Measurements from ENCODE around the gene CHAF1B.

CHAF1B gene

DNA sequence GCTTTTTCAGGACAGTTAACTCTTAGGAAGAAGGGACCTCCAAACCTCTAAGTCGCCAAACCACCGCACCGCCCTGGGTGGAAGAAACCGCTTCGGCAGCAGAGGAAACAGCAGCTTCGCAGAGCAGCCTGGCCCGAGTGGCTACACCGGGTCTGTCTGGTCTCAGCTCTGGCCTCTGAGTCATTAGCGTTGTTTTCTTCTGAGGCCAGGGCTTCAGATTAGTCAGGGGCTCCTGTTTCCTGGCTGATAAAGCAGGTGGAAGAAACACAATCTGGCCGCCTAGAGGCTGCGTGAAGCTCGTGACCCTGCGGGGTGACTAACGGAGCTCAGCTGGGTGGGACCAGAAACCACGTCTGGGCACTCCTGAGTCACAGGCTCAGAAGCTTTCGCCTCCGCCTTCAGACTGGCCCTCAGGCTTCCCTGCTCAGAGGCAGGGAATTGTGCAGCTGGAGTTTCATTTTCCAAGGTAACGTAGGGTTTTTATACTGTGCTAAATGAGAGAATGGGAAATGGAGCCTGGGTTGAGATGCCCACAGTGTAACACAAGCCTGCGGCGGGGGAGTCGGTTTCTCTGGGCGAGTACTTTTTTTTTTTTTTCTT is 44.9 kb downstream of the CHAF1B start:
- Histone ChIP-seq H3K4me3 (ENCODE audit: low read depth, low read length) (no peak overlapping the region; the same call in 1 of the 2 replicates), H3K4me1 (ENCODE audit: control insufficient read depth, insufficient read depth, low read length) (peaks cover 8% of the 10 kb centered on the region; the same call in 1 of the 2 replicates), H3K27ac (ENCODE audit: extremely low read depth, low read depth, low read length) (peak overlapping the region; percentile 54), H3K36me3 (ENCODE audit: control insufficient read depth in 2 of 2, insufficient read depth in 1 of 2, low read length in 2 of 2) (no peaks in the 10 kb centered on the region), H3K9me3 (ENCODE audit: control insufficient read depth, insufficient read depth, low read depth, low read length) (no peaks in the 10 kb centered on the region)
- POLR2A ChIA-PET = interaction anchor here (0.6 to 2.5 kb wide), 15 partner anchors 10 to 535 kb away, joined by 3 to 8 read pairs (median 3); partner anchors contain the start of genes DOP1B and MORC3
- CTCF ChIA-PET = interaction anchor here (0.6 to 2.3 kb wide), 9 partner anchors 8 to 487 kb away, joined by 3 to 11 read pairs (median 4); partner anchors contain the start of gene CHAF1B
- TF ChIP-seq, protein P1, sequence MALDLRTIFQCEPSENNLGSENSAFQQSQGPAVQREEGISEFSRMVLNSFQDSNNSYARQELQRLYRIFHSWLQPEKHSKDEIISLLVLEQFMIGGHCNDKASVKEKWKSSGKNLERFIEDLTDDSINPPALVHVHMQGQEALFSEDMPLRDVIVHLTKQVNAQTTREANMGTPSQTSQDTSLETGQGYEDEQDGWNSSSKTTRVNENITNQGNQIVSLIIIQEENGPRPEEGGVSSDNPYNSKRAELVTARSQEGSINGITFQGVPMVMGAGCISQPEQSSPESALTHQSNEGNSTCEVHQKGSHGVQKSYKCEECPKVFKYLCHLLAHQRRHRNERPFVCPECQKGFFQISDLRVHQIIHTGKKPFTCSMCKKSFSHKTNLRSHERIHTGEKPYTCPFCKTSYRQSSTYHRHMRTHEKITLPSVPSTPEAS (tag by site-specific recombination; IDR thresholded peaks at IDR 0.05) = no peak
- TF ChIP-seq ZNF658 (tag by site-specific recombination; IDR thresholded peaks at IDR 0.05) (no peak), ZNF777 (tag by site-specific recombination; IDR thresholded peaks at IDR 0.05; ENCODE audit: borderline replicate concordance) (no peak), ZNF558 (tag by site-specific recombination; IDR thresholded peaks at IDR 0.05) (no peak), ZSCAN16 (tag by site-specific recombination; IDR thresholded peaks at IDR 0.05) (no peak), ZNF341 (tag by site-specific recombination; IDR thresholded peaks at IDR 0.05; ENCODE audit: low read depth) (no peak), ZNF292 (tag by site-specific recombination; IDR thresholded peaks at IDR 0.05; ENCODE audit: borderline replicate concordance, low read depth) (0 out of 2 replicates have a peak, but pooled peaks have one; percentile 15), ZFP69B (tag by site-specific recombination; IDR thresholded peaks at IDR 0.05) (peak; percentile 82; the same call in 1 of the 2 replicates), ZNF629 (tag by site-specific recombination; IDR thresholded peaks at IDR 0.05) (peak; percentile 87), ZNF394 (tag by site-specific recombination; IDR thresholded peaks at IDR 0.05; ENCODE audit: borderline replicate concordance) (peak; percentile 74; the same call in 1 of the 2 replicates), ZNF311 (tag by site-specific recombination; IDR thresholded peaks at IDR 0.05; ENCODE audit: borderline replicate concordance) (no peak), ZNF202 (tag by site-specific recombination; IDR thresholded peaks at IDR 0.05; ENCODE audit: borderline replicate concordance) (no peak), ZNF701 (tag by site-specific recombination; IDR thresholded peaks at IDR 0.05) (no peak), ZIC2 (tag by site-specific recombination; IDR thresholded peaks at IDR 0.05) (peak; percentile 80), ZNF791 (tag by site-specific recombination; IDR thresholded peaks at IDR 0.05) (no peak), ZNF302 (tag by site-specific recombination; IDR thresholded peaks at IDR 0.05; ENCODE audit: low read depth) (no peak), ZSCAN30 (tag by site-specific recombination; IDR thresholded peaks at IDR 0.05) (0 out of 2 replicates have a peak, but pooled peaks have one; percentile 68), ZNF610 (tag by site-specific recombination; IDR thresholded peaks at IDR 0.05; ENCODE audit: borderline replicate concordance) (no peak; the same call in 1 of the 2 replicates), ZNF155 (tag by site-specific recombination; IDR thresholded peaks at IDR 0.05) (no peak), ZNF776 (tag by site-specific recombination; IDR thresholded peaks at IDR 0.05; ENCODE audit: borderline replicate concordance) (no peak), ZNF677 (tag by site-specific recombination; IDR thresholded peaks at IDR 0.05) (no peak), KLF10 (tag by site-specific recombination; IDR thresholded peaks at IDR 0.05) (no peak; the same call in 1 of the 2 replicates), HOXC10 (CRISPR knock-in tag; IDR thresholded peaks at IDR 0.05) (no peak), ZNF426 (tag by site-specific recombination; IDR thresholded peaks at IDR 0.05) (no peak), ZNF184 (tag by site-specific recombination; IDR thresholded peaks at IDR 0.05) (peak; percentile 81), GFI1B (tag by site-specific recombination; IDR thresholded peaks at IDR 0.05) (peak; percentile 52), ZNF354C (tag by site-specific recombination; IDR thresholded peaks at IDR 0.05; ENCODE audit: borderline replicate concordance, low read depth) (no peak), MEIS1 (CRISPR knock-in tag; IDR thresholded peaks at IDR 0.05; ENCODE audit: borderline replicate concordance) (no peak)
- TF ChIP-seq, protein P2, sequence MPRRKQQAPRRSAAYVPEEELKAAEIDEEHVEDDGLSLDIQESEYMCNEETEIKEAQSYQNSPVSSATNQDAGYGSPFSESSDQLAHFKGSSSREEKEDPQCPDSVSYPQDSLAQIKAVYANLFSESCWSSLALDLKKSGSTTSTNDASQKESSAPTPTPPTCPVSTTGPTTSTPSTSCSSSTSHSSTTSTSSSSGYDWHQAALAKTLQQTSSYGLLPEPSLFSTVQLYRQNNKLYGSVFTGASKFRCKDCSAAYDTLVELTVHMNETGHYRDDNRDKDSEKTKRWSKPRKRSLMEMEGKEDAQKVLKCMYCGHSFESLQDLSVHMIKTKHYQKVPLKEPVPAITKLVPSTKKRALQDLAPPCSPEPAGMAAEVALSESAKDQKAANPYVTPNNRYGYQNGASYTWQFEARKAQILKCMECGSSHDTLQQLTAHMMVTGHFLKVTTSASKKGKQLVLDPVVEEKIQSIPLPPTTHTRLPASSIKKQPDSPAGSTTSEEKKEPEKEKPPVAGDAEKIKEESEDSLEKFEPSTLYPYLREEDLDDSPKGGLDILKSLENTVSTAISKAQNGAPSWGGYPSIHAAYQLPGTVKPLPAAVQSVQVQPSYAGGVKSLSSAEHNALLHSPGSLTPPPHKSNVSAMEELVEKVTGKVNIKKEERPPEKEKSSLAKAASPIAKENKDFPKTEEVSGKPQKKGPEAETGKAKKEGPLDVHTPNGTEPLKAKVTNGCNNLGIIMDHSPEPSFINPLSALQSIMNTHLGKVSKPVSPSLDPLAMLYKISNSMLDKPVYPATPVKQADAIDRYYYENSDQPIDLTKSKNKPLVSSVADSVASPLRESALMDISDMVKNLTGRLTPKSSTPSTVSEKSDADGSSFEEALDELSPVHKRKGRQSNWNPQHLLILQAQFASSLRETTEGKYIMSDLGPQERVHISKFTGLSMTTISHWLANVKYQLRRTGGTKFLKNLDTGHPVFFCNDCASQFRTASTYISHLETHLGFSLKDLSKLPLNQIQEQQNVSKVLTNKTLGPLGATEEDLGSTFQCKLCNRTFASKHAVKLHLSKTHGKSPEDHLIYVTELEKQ (tag by site-specific recombination; IDR thresholded peaks at IDR 0.05; ENCODE audit: borderline replicate concordance) = peak; percentile 49; the same call in 1 of the 2 replicates
- TF ChIP-seq, protein P3, sequence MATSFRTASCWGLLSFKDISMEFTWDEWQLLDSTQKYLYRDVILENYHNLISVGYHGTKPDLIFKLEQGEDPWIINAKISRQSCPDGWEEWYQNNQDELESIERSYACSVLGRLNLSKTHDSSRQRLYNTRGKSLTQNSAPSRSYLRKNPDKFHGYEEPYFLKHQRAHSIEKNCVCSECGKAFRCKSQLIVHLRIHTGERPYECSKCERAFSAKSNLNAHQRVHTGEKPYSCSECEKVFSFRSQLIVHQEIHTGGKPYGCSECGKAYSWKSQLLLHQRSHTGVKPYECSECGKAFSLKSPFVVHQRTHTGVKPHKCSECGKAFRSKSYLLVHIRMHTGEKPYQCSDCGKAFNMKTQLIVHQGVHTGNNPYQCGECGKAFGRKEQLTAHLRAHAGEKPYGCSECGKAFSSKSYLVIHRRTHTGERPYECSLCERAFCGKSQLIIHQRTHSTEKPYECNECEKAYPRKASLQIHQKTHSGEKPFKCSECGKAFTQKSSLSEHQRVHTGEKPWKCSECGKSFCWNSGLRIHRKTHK (tag by site-specific recombination; IDR thresholded peaks at IDR 0.05) = no peak
- TF ChIP-seq, protein P4, sequence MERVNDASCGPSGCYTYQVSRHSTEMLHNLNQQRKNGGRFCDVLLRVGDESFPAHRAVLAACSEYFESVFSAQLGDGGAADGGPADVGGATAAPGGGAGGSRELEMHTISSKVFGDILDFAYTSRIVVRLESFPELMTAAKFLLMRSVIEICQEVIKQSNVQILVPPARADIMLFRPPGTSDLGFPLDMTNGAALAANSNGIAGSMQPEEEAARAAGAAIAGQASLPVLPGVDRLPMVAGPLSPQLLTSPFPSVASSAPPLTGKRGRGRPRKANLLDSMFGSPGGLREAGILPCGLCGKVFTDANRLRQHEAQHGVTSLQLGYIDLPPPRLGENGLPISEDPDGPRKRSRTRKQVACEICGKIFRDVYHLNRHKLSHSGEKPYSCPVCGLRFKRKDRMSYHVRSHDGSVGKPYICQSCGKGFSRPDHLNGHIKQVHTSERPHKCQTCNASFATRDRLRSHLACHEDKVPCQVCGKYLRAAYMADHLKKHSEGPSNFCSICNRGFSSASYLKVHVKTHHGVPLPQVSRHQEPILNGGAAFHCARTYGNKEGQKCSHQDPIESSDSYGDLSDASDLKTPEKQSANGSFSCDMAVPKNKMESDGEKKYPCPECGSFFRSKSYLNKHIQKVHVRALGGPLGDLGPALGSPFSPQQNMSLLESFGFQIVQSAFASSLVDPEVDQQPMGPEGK (tag by site-specific recombination; IDR thresholded peaks at IDR 0.05) = peak; percentile 74
